Body of pancreas (tissue), 4 donors: ENCODE data around the gene PNPLA2. TPM values are rescaled to one million over a fixed set of nuclear protein-coding genes. Genes with fewer than 3 reads are reported as not detected.
A peak's percentile ranks its signal among the peaks of the same experiment; 100 is the strongest.

Experiments
- ATAC-seq: fragments of 150-250 bp; one replicate; pipeline ENCODE4 v1.9.1; 2016
- DNase-seq, 4 donors: peaks; one replicate each; pipeline ENCODE4 v3.0.0-alpha.2; 2019
- H3K27ac ChIP-seq, 4 donors: fragments of 200-600 bp; sonication (generic); 1 replicate in 3 of 4; 2 replicates in 1 of 4; pipeline versions ENCODE4 v1.5.1 to v1.6.1; 2016 to 2019; ENCODE audit warnings: mild to moderate bottlenecking in 1 of 4, mixed read lengths in 1 of 4, moderate library complexity in 1 of 4
- H3K27me3 ChIP-seq, 2 donors: fragments of 200-600 bp; sonication (generic); one replicate each; pipeline ENCODE4 v1.6.0; 2016; ENCODE audit warnings: mild to moderate bottlenecking in 1 of 2
- H3K36me3 ChIP-seq, 2 donors: fragments of 200-600 bp; sonication (generic); replicated peaks in 1 of 2; 2 replicates each; pipeline ENCODE4 v1.5.1; 2016; ENCODE audit warnings: low read depth in 2 of 2; ENCODE audit not compliant: insufficient read depth in 1 of 2
- H3K4me1 ChIP-seq: fragments of 200-600 bp; sonication (generic); one replicate; pipeline ENCODE4 v1.6.0; 2016
- H3K4me3 ChIP-seq, 2 donors: fragments of 200-600 bp; sonication (generic); 1 replicate in 1 of 2; 2 replicates in 1 of 2; pipeline ENCODE4 v1.5.1; 2016 to 2019
- H3K9me3 ChIP-seq, 3 donors: fragments of 200-600 bp; sonication (generic); 1 replicate in 2 of 3; 2 replicates in 1 of 3; pipeline ENCODE4 v1.5.1; 2016
- POLR2A ChIP-seq, 3 donors: fragments of 450-650 bp; IDR thresholded peaks; one replicate each; pipeline ENCODE4 v1.6.1; 2016; ENCODE audit warnings: antibody characterized with exemption in 3 of 3, mild to moderate bottlenecking in 2 of 3
- WGBS, 2 donors: methylation state at CpG; one replicate each; pipeline ENCODE4 v1.1.5; 2017; 5-methylcytosine and 5-hydroxymethylcytosine counted together
- intact Hi-C: fragments of 100-400 bp; cut with DNase I; formaldehyde crosslinking; loops from one replicate; pipeline ENCODE4 v1.15.1; 2023
- total RNA-seq, 2 donors: library from RNA; depleted of rRNA; stranded (reverse); fragments of >200 nt; gene quantifications; one replicate each; pipeline ENCODE4 v1.1.0, GENCODE V29; 2016
- TF ChIP-seq, protein P1 (sequence below), 7 experiments: fragments of 450-650 bp in 4 of 7; fragments of 200-600 bp in 3 of 7; sonication (generic) in 3 of 7; IDR thresholded peaks; one replicate each; pipeline ENCODE4 v1.5.1; 2016 to 2019; ENCODE audit warnings: antibody characterized with exemption in 7 of 7

The PNPLA2 gene
- total RNA-seq, 2 donors from 2014 or later: 72.1 to 351 TPM

GRCh38 chr11:819129-819931 is 616 bp downstream of the PNPLA2 start:
- intact Hi-C loops: no loop called here
- H3K27me3 ChIP-seq: no peaks in the 10 kb centered on the region
- DNase-seq (peak; percentile 94 to 96 (median 95)), ATAC-seq (peak; percentile 72)
- peak overlapping the region; percentile 39 to 91 for H3K4me3 ChIP-seq
- no peaks in the 10 kb centered on the region for H3K9me3 ChIP-seq
- peak; percentile 69 to 97 (median 72) for TF ChIP-seq POLR2A (IDR thresholded peaks at IDR 0.05)
- TF ChIP-seq, protein P1, sequence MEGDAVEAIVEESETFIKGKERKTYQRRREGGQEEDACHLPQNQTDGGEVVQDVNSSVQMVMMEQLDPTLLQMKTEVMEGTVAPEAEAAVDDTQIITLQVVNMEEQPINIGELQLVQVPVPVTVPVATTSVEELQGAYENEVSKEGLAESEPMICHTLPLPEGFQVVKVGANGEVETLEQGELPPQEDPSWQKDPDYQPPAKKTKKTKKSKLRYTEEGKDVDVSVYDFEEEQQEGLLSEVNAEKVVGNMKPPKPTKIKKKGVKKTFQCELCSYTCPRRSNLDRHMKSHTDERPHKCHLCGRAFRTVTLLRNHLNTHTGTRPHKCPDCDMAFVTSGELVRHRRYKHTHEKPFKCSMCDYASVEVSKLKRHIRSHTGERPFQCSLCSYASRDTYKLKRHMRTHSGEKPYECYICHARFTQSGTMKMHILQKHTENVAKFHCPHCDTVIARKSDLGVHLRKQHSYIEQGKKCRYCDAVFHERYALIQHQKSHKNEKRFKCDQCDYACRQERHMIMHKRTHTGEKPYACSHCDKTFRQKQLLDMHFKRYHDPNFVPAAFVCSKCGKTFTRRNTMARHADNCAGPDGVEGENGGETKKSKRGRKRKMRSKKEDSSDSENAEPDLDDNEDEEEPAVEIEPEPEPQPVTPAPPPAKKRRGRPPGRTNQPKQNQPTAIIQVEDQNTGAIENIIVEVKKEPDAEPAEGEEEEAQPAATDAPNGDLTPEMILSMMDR (IDR thresholded peaks at IDR 0.05): peak in 5 of 7 experiments; percentile 7 to 44 (median 39)
- H3K36me3 ChIP-seq: peaks cover 0 to 2% of the 10 kb centered on the region in 2 donors
- peak overlapping the region; percentile 92 to 100 (median 98) for H3K27ac ChIP-seq
- H3K4me1 ChIP-seq: peaks cover 52% of the 10 kb centered on the region
- 2% methylated on average over 41 of the region's 96 CpGs; no CpG with 5 or more reads in 1 of the 2 donors for WGBS, 2 donors

DNA sequence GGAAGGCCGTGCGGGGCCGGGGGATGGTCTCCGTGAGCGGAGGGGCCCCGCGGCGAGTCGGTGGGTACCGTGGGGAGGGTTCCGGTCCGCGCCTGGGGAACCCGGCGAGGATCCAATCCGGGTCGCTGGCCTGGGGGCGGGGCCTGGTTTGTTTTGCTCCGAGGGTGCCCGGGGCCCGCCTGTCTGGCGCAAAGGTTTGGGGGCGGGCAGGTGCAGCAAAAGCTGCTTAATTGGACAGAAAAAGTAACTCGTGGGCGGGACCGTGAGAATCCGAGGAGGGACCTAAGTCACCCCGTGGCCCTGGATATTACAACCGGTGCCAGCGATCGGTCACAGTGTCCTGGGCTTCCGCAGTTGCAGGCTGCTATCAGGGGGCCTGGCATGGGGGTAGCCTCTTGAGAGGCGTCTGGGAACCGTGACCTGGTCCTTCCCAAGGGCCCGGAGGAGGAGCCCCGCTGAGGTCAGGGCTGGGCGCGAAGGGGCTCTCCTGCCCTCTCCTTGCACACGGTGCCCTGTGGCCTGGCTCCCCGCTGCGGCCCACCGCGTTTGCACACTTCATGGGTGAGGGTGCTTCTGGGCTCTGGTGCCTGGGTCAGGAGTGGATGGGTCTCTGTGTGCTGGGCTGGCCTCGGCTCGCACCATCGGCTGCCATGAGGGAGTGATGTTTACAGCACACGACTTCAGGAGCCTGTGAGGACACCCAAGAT is 1.4 kb downstream of the PNPLA2 start:
- H3K27ac ChIP-seq: peak overlapping the region; percentile 92 to 100 (median 98)
- 2 to 6% methylated on average over 6 to 47 of the region's 47 CpGs for WGBS, 2 donors

DNA sequence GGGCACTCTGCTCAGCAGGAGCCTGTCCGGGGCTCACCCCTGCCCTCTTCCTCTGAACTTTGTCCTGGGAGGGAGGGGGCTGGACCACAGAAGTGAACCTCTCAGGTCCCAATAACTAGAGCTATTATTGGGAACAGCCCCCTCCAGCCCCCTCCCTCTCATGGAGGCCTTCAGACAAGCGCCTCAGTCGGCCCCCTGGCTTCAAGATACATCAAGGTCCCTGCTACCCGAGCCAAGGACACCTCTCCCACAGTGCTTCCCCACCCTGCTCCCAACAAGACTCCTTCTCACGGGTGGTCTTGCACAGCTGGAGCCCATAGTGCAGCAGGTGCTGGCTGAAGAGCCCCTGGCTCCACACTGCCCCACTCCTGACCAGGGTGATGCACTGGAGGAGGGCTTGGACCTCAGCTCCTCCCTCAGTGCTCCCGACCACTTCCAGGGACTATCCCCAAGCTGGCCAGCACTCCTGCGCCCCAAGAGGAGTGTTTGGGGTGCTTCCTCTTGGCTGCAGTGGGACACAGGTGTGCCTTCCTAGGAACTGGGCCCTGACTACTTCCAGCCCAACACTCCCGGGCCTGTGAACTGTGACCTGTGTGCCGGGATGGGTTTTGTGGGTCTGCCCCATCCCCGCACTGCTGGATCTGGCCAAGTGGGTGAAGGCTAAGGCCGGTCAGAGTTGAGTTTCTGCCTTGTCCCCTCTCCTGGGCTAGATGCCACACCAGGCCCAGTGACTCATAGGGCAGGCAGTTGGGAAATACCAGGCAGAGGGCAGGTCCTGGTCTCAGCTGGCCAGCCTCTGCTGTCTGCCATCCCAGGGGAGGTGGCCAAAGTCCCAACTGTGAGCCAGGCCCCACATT is 2.2 kb downstream of the PNPLA2 start:
- intact Hi-C loops: no loop called here
- ATAC-seq (peak; percentile 59), DNase-seq (peak; percentile 91 to 97 (median 96))
- Histone ChIP-seq H3K4me3 (peak overlapping the region; percentile 39 to 91), H3K4me1 (peaks cover 67% of the 10 kb centered on the region), H3K9me3 (no peaks in the 10 kb centered on the region), H3K27me3 (no peaks in the 10 kb centered on the region), H3K27ac (peak overlapping the region; percentile 92 to 100 (median 98)), H3K36me3 (peaks cover 0 to 2% of the 10 kb centered on the region in 2 donors)
- TF ChIP-seq, protein P1 (IDR thresholded peaks at IDR 0.05): no peak
- TF ChIP-seq POLR2A (IDR thresholded peaks at IDR 0.05): peak; percentile 38 to 60 (median 55)
- WGBS, 2 donors: 8 to 19% methylated on average over 4 to 11 of the region's 11 CpGs

More for the DNA sequence above, 1.4 kb downstream of the PNPLA2 start:
- peak; percentile 65 for ATAC-seq
- Histone ChIP-seq H3K4me3 (peak overlapping the region; percentile 39 to 91), H3K9me3 (no peaks in the 10 kb centered on the region), H3K4me1 (peaks cover 60% of the 10 kb centered on the region), H3K27me3 (no peaks in the 10 kb centered on the region), H3K36me3 (peaks cover 0 to 2% of the 10 kb centered on the region in 2 donors)
- TF ChIP-seq, protein P1 (IDR thresholded peaks at IDR 0.05): no peak
- peak; percentile 84 to 90 (median 87) for TF ChIP-seq POLR2A (IDR thresholded peaks at IDR 0.05)
- peak; percentile 95 to 98 (median 98) for DNase-seq
- intact Hi-C loops: no loop called here

GRCh38 chr11:821512-822371 is 3.0 kb downstream of the PNPLA2 start:
- H3K9me3 ChIP-seq: no peaks in the 10 kb centered on the region
- H3K4me1 ChIP-seq: peaks cover 76% of the 10 kb centered on the region
- H3K36me3 ChIP-seq: peaks cover 0 to 2% of the 10 kb centered on the region in 2 donors
- peak overlapping the region; percentile 92 to 100 (median 98) for H3K27ac ChIP-seq
- intact Hi-C loops: no loop called here
- H3K4me3 ChIP-seq: no peak overlapping the region
- TF ChIP-seq, protein P1 (IDR thresholded peaks at IDR 0.05): no peak
- TF ChIP-seq POLR2A (IDR thresholded peaks at IDR 0.05): no peak
- DNase-seq: peak; percentile 42 to 69 (median 60)
- WGBS, 2 donors: 13 to 17% methylated on average over 16 to 22 of the region's 22 CpGs
- no peaks in the 10 kb centered on the region for H3K27me3 ChIP-seq
- ATAC-seq: no peak
